WI38 (cell line): Measurements from ENCODE around the gene DEXI.

ENCODE experiments used
- H3K4me3 ChIP-seq: 2 replicates; pipeline ENCODE4 v1.5.1; 2011; ENCODE audit warnings: low read depth, mild to moderate bottlenecking, control low read depth, low read length
- CTCF ChIP-seq: IDR thresholded peaks from 2 replicates; pipeline ENCODE4 v1.5.1; 2012; ENCODE audit warnings: low read depth, mild to moderate bottlenecking, control low read depth, low read length

DEXI gene

GRCh38 chr16:10940501-10941079, 1.7 kb downstream of the DEXI start:
- peak overlapping the region; percentile 82 for H3K4me3 ChIP-seq
- no peak for TF ChIP-seq CTCF

GRCh38 chr16:10939649-10940234, 2.5 kb downstream of the DEXI start:
- TF ChIP-seq CTCF: no peak
- peak overlapping the region; percentile 82 for H3K4me3 ChIP-seq

GRCh38 chr16:10938796-10939648, 3.2 kb downstream of the DEXI start:
- no peak overlapping the region for H3K4me3 ChIP-seq
- no peak for TF ChIP-seq CTCF

- H3K4me3 ChIP-seq: no peak overlapping the region
- TF ChIP-seq CTCF: no peak
Observed at GRCh38 chr16:10938321-10938720, 3.9 kb downstream of the DEXI start.

- H3K4me3 ChIP-seq: no peak overlapping the region
- no peak for TF ChIP-seq CTCF
Observed at GRCh38 chr16:10937068-10937859, 5.0 kb downstream of the DEXI start.

GRCh38 chr16:10936272-10936984, 5.8 kb downstream of the DEXI start:
- TF ChIP-seq CTCF: no peak
- H3K4me3 ChIP-seq: no peak overlapping the region
